ENCODE results near the gene TPRA1. TPM values are rescaled to one million over a fixed set of nuclear protein-coding genes. Genes with fewer than 3 reads are reported as not detected.

TPRA1 gene
- total RNA-seq, 1 donor from 2014 or later: 38.4 TPM

DNA sequence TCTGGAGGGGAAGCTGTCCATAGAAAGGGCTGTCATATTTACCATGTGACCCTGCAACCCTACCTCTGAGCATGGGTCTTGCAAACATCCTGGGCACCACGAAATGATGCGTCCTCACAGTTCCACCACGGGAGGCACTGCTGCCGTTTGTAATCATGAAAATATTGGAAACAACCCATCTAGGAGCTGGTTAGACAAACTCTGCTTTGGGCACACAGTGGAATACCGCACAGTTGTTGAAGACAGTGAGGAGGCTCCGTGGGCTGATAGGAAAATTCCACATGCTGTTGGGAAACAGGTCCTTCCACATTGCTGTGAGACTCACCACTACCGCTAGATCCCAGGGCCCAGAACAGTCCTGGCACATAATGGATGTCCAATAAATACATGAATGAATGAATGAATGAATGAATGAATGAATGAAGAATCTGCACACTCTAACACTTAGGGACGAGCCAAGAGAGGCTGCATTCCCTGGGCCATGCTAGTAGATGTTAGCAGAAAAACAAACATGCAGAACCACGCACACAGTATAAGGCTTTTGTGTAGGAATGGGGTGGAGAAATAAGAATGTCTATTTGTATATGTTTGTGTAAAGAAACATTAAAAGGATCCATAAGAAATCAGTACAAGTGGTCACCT lies 40.6 kb downstream of the TPRA1 start:
- DNase-seq (ENCODE audit: low read depth) (peak; percentile 10), FAIRE-seq (no peak)
- Histone ChIP-seq H3K36me3 (ENCODE audit: control insufficient read depth, insufficient read depth, low read length) (no peaks in the 10 kb centered on the region), H3K4me3 (ENCODE audit: low read depth, low read length) (no peak overlapping the region), H3K27me3 (ENCODE audit: control insufficient read depth, insufficient read depth, low read length) (no peaks in the 10 kb centered on the region)
- TF ChIP-seq, protein P1, sequence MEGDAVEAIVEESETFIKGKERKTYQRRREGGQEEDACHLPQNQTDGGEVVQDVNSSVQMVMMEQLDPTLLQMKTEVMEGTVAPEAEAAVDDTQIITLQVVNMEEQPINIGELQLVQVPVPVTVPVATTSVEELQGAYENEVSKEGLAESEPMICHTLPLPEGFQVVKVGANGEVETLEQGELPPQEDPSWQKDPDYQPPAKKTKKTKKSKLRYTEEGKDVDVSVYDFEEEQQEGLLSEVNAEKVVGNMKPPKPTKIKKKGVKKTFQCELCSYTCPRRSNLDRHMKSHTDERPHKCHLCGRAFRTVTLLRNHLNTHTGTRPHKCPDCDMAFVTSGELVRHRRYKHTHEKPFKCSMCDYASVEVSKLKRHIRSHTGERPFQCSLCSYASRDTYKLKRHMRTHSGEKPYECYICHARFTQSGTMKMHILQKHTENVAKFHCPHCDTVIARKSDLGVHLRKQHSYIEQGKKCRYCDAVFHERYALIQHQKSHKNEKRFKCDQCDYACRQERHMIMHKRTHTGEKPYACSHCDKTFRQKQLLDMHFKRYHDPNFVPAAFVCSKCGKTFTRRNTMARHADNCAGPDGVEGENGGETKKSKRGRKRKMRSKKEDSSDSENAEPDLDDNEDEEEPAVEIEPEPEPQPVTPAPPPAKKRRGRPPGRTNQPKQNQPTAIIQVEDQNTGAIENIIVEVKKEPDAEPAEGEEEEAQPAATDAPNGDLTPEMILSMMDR (IDR thresholded peaks at IDR 0.05; ENCODE audit: insufficient read depth, low read length, severe bottlenecking): peak; percentile 15

DNA sequence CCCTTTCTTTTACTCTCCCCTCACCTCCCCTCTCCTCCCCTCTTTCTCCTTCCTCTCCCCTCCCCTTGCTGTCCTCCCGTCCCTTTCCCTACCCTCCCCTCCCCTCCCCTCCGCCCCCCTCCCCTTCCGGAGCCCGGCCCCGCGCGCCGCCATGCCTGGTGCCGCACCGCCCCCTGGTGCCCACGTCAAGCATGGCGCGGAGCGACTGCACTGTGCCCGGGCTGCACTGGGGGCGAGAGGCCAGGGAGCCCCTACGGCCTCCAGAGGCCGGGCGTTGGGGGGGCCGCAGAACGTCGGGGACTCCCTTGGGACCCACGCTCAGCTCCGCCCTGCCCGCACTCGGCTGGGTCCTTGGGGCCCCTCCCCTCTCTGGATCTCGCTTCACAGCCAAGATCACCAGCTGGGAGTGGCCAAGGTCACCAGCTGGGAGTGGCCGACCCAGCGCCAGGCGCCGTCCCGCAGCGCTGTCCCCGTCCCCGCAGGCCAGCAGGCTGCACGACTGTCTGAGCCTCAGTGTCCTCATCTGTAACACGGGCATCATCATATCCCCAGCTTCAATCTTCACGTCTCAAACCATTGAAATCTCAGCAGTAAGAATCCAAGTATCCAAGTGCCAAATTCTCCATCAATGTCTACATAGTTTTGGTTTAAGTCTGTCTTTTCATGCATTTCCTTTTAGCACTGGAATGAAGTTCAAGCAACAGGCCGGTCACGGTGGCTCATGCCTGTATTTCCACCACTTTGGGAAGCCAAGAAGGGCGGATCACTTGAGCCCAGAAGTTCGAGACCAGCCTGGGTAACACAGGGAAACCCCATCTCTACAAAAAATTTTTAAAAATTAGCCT lies 42.5 kb downstream of the TPRA1 start:
- Histone ChIP-seq H3K36me3 (ENCODE audit: control insufficient read depth, insufficient read depth, low read length) (no peaks in the 10 kb centered on the region), H3K4me3 (ENCODE audit: low read depth, low read length) (peak overlapping the region; percentile 43), H3K27me3 (ENCODE audit: control insufficient read depth, insufficient read depth, low read length) (no peaks in the 10 kb centered on the region)
- TF ChIP-seq, protein P1 (IDR thresholded peaks at IDR 0.05; ENCODE audit: insufficient read depth, low read length, severe bottlenecking): peak; percentile 76
- DNase-seq (ENCODE audit: low read depth): peak; percentile 12
- FAIRE-seq: no peak

- DNase-seq (ENCODE audit: low read depth): no peak
- FAIRE-seq: no peak
- TF ChIP-seq, protein P1 (IDR thresholded peaks at IDR 0.05; ENCODE audit: insufficient read depth, low read length, severe bottlenecking): no peak
- Histone ChIP-seq H3K36me3 (ENCODE audit: control insufficient read depth, insufficient read depth, low read length) (no peaks in the 10 kb centered on the region), H3K4me3 (ENCODE audit: low read depth, low read length) (peak overlapping the region; percentile 43), H3K27me3 (ENCODE audit: control insufficient read depth, insufficient read depth, low read length) (peaks cover 3% of the 10 kb centered on the region)
Observed at GRCh38 chr3:127546970-127547733, 43.4 kb downstream of the TPRA1 start.

DNA sequence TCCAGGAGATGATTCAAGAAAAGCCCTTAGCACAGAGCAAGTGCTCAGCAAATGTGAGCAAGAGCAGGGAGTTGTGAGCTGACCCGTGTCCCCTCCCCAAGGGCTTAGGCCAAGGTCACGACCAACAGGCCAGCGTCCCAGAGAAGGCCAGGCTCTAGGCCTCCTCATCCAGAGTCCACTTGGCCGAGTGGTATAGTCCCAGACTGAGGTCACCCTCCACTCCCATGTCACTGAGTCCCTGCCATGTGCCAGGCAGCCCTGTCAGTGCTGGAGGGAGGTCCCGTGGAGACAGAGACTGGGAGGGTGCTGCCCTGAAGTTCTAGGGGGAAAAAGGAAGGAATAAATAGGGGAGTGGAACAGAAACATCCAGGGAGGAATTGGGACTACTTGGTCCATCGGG lies 44.0 kb downstream of the TPRA1 start:
- Histone ChIP-seq H3K36me3 (ENCODE audit: control insufficient read depth, insufficient read depth, low read length) (no peaks in the 10 kb centered on the region), H3K27me3 (ENCODE audit: control insufficient read depth, insufficient read depth, low read length) (peaks cover 3% of the 10 kb centered on the region), H3K4me3 (ENCODE audit: low read depth, low read length) (no peak overlapping the region)
- TF ChIP-seq, protein P1 (IDR thresholded peaks at IDR 0.05; ENCODE audit: insufficient read depth, low read length, severe bottlenecking): no peak
- DNase-seq (ENCODE audit: low read depth): no peak
- FAIRE-seq: no peak

- peaks cover 3% of the 10 kb centered on the region for H3K27me3 ChIP-seq (ENCODE audit: control insufficient read depth, insufficient read depth, low read length)
- H3K4me3 ChIP-seq (ENCODE audit: low read depth, low read length): no peak overlapping the region
- H3K36me3 ChIP-seq (ENCODE audit: control insufficient read depth, insufficient read depth, low read length): no peaks in the 10 kb centered on the region
- TF ChIP-seq, protein P1 (IDR thresholded peaks at IDR 0.05; ENCODE audit: insufficient read depth, low read length, severe bottlenecking): no peak
- DNase-seq (ENCODE audit: low read depth) (no peak), FAIRE-seq (peak; percentile 13)
Observed at GRCh38 chr3:127545711-127546457, 44.6 kb downstream of the TPRA1 start.

All from bronchial epithelial cell (primary cell).